LNCaP clone FGC (cell line): ENCODE data around the gene POLR1B.

ENCODE experiments used
- DNase-seq: peaks from one replicate; pipeline ENCODE4 v3.0.0-alpha.2; 2011; ENCODE audit warnings: low read depth
- H3K4me3 ChIP-seq: 2 replicates; pipeline ENCODE4 v1.5.1; 2011; ENCODE audit warnings: mild to moderate bottlenecking, low read depth, low read length, control low read depth
- TF ChIP-seq, protein P1 (sequence below): IDR thresholded peaks from 2 replicates; pipeline ENCODE4 v1.5.1; 2012; ENCODE audit warnings: mild to moderate bottlenecking; ENCODE audit not compliant: control insufficient read depth, insufficient read depth; ENCODE audit errors: extremely low read depth

The POLR1B gene

DNA sequence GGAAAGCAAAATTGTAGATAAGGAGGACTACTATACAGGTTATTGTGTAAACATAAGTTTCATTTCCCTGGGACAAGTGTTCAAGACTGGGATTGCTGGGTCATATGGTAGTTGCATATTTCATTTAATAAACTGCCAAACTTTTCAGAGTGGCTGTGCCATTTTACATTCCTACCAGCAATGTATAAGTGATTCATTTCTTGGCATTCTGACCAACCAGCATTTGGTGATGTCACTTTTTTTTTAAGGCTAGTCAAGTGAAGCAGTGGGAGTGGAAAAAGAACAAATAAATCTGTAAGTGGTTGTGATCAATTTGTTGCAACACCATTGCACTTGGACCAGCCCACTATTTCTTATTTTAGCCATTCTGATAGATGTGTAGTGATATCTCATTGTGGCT, 37.0 kb downstream of the POLR1B start:
- no peak overlapping the region for H3K4me3 ChIP-seq
- DNase-seq: peak; percentile 63
- TF ChIP-seq, protein P1, sequence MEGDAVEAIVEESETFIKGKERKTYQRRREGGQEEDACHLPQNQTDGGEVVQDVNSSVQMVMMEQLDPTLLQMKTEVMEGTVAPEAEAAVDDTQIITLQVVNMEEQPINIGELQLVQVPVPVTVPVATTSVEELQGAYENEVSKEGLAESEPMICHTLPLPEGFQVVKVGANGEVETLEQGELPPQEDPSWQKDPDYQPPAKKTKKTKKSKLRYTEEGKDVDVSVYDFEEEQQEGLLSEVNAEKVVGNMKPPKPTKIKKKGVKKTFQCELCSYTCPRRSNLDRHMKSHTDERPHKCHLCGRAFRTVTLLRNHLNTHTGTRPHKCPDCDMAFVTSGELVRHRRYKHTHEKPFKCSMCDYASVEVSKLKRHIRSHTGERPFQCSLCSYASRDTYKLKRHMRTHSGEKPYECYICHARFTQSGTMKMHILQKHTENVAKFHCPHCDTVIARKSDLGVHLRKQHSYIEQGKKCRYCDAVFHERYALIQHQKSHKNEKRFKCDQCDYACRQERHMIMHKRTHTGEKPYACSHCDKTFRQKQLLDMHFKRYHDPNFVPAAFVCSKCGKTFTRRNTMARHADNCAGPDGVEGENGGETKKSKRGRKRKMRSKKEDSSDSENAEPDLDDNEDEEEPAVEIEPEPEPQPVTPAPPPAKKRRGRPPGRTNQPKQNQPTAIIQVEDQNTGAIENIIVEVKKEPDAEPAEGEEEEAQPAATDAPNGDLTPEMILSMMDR: no peak

DNA sequence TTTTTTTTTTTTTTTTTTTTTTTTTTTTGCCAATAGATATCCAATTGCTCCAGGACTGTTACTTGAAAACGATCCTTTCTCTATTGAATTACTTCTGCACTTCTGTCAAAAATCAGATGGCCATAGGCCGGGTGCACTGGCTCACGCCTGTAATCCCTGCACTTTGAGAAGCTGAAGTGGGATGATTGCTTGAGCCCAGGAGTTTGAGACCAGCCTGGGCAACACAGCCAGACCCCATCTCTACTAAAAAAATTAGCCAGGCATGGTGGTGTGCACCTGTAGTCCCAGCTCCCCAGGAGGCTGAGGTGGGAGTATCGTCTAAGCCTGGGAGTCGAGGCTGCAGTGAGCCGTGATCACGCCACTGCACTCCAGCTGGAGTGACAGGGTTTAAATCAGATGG, 37.8 kb downstream of the POLR1B start:
- no peak for DNase-seq
- no peak overlapping the region for H3K4me3 ChIP-seq
- TF ChIP-seq, protein P1: no peak

DNA sequence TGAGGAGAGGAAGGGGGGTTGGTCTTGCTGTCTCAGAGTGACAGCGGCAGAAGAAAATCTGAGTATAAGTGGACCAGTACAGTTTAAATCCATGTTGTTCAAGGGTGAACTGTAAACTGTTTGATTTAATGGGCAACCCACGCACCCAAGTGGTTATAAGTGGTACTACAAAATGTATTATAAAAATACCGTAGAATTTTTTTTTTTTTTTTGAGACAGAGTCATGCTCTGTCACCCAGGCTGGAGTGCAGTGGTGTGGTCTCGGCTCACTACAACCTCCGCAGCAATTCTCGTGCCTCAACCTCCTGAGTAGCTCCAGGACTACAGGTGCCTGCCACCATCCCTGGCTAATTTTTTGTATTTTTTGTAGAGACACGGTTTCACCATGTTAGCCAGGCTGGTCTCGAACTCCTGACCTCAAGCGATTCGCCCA, 40.1 kb downstream of the POLR1B start:
- no peak for DNase-seq
- TF ChIP-seq, protein P1: peak; percentile 47
- no peak overlapping the region for H3K4me3 ChIP-seq

DNA sequence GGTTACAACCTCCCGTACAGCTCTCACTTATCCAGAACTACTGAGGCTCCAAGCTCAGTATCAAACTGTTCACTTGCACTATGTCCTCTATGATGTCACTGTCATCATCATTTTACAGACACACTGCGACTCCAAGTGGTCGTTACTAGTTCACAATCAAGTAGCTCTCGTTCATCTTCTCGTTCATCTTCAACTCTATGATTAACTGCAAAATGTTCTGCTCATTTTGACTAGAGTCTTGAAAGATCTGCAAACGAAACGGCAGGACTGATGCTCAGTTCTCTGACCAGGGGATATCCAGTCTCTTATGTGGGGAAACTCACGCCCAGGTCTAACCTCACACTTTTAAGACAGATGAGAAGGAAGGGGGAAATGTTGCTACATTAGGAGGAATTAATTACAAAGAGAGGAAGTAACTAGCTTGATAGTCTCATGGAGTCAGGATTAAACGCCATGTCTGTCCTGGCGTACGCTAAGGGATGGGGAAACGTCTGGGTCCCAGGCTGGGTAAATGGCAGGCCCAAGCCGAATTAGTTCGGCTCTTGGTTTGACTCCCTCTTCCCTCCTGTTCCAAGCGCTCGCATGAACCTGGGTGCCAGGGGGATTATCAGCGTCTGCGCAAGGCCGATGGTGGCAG, 41.4 kb downstream of the POLR1B start:
- peak overlapping the region; percentile 82 for H3K4me3 ChIP-seq
- DNase-seq: no peak
- TF ChIP-seq, protein P1: peak; percentile 27; the same call in 1 of the 2 replicates

DNA sequence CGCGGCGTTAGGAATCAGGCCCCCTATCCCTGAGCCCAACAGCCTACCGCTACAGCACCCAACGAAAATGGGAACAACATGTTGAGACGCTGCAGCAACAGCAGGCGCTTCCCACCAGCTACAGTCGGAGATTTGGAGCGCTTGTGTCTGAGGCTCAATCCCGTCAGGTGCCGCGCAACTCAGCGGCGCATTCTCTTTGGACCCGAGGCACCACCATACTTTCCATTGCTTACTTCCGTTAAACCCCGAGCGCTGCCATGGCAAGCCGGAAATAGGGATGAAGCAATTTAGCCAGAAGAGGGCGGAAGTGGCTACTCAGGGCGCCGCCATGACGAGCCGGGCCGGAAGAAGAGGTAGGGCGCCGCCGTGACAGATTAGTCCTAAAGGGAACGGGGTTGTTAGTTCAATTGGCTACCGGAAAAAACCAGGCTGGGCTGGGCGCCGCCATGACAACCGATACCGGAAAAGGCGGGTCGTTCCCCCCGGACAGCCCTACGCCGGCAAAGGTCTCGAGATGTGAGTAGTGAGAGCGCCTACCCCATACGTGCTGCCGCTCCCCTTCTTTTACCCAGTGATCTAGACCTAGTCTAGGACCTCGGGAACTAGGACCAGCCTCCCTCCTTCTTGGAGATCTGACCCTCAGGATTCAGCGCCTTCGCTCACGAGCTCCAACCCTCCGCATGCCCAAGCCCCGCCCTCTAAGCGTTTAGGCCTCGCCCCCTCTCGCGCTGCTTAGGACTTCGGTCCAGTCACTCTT, 42.0 kb downstream of the POLR1B start, which contains the start of gene CHCHD5:
Gene CHCHD5 (plus strand): TSS at position 476 of the 757 bp plus-strand sequence. CDS start 39 bp downstream, at position 515.
- DNase-seq: peak; percentile 84
- TF ChIP-seq, protein P1: peak; percentile 14; the same call in 1 of the 2 replicates
- H3K4me3 ChIP-seq: peak within 1 kb of the TSS; percentile 82

DNA sequence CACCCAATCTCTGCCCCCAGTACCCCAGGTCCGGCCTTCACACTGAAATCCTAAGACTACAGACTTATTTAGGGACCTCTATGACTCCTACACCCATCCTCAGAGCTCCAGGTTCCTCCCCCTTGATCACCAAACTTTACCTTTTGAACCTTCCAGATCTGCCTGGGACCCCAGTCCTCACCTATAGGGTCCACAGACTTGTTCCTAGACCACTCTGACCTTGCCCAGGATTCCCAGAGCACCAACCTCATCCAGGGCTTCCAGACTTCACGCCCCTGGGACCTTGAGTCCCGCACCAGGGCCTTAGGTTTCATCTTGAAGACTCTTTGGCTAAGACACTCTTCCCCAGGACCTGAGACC, 42.6 kb downstream of the POLR1B start:
- TF ChIP-seq, protein P1: no peak
- peak overlapping the region; percentile 82 for H3K4me3 ChIP-seq
- DNase-seq: no peak
